MCF 10A (cell line): Measurements from ENCODE around the gene GPAT2. TPM values are rescaled to one million over a fixed set of nuclear protein-coding genes. Genes with fewer than 3 reads are reported as not detected.
A peak's percentile ranks its signal among the peaks of the same experiment; 100 is the strongest.
"Not testable (repeated sequence)": the region's sequence is repeated elsewhere in the genome, so short reads cannot be mapped to it uniquely, and the experiment has no call there.

Experiments
- BruUV-seq: library from RNA; stranded (reverse); fragments of 400-500 nt; replicated peaks from 2 replicates; lab custom pipeline; 2021; lab: Mats Ljungman, UMichigan
- CTCF ChIA-PET: fragments of 300-600 bp; sonication (Branson Sonifier 250); formaldehyde crosslinking; extraction: SDS; loops from one replicate; lab custom pipeline; 2021; ENCODE audit warnings: antibody characterized with exemption, inconsistent platforms; lab: Yijun Ruan, JAX
- POLR2A ChIA-PET: fragments of 300-600, 350-650 bp; sonication (Branson Sonifier 250); formaldehyde crosslinking; extraction: SDS; loops from one replicate; lab custom pipeline; 2020; ENCODE audit warnings: antibody characterized with exemption, inconsistent platforms; lab: Yijun Ruan, JAX
- DNase-seq: peaks from one replicate; pipeline ENCODE4 v3.0.0-alpha.2; 2018; ENCODE audit not compliant: unreplicated experiment
- H3K27ac Mint-ChIP-seq: one replicate; pipeline ENCODE4 v1.8.0; 2022; ENCODE audit warnings: mild to moderate bottlenecking, low read depth, mixed read lengths; ENCODE audit not compliant: unreplicated experiment
- H3K27me3 Mint-ChIP-seq: one replicate; pipeline ENCODE4 v1.8.0; 2022; ENCODE audit warnings: mixed read lengths; ENCODE audit not compliant: insufficient read depth, unreplicated experiment
- H3K36me3 Mint-ChIP-seq: one replicate; pipeline ENCODE4 v1.8.0; 2022; ENCODE audit warnings: mild to moderate bottlenecking, moderate library complexity, mixed read lengths; ENCODE audit not compliant: insufficient read depth, unreplicated experiment
- H3K4me1 Mint-ChIP-seq: one replicate; pipeline ENCODE4 v1.8.0; 2022; ENCODE audit warnings: mixed read lengths; ENCODE audit not compliant: insufficient read depth, unreplicated experiment
- H3K4me3 Mint-ChIP-seq: one replicate; pipeline ENCODE4 v1.8.0; 2022; ENCODE audit warnings: mild to moderate bottlenecking, moderate library complexity, mixed read lengths; ENCODE audit not compliant: unreplicated experiment
- H3K9me3 Mint-ChIP-seq: one replicate; pipeline ENCODE4 v1.8.0; 2022; ENCODE audit warnings: mixed read lengths; ENCODE audit not compliant: unreplicated experiment
- CTCF ChIP-seq: fragments of 200-600 bp; IDR thresholded peaks from one replicate; pipeline ENCODE4 v1.8.0; 2022; ENCODE audit warnings: antibody characterized with exemption, mild to moderate bottlenecking; ENCODE audit not compliant: unreplicated experiment
- intact Hi-C: fragments of 100-400 bp; cut with micrococcal nuclease; formaldehyde crosslinking; loops from 2 replicates; pipeline ENCODE4 v1.14.1; 2022
- total RNA-seq: library from RNA; stranded (reverse); gene quantifications from 2 replicates; pipeline ENCODE4 v1.2.3, GENCODE V29; 2022

GPAT2 gene
- total RNA-seq, 1 experiment from 2014 or later = not detected

- TF ChIP-seq CTCF = no peak
- Mint-ChIP-seq H3K9me3 (peaks cover 12% of the 10 kb centered on the region), H3K4me3 (no peak overlapping the region), H3K4me1 (peaks cover under 1% of the 10 kb centered on the region), H3K27me3 (no peaks in the 10 kb centered on the region), H3K27ac (no peak overlapping the region), H3K36me3 (no peaks in the 10 kb centered on the region)
- no TSS peak for BruUV-seq
- POLR2A ChIA-PET = no interaction called here
- intact Hi-C loops = no loop called here
- CTCF ChIA-PET = interaction anchor here (0.9 to 1.2 kb wide), 2 partner anchors 10 to 65 kb away, joined by 3 to 5 read pairs; partner anchors contain the start of gene ASTL
- no peak for DNase-seq
Observed at GRCh38 chr2:96073170-96073775, 38.6 kb upstream of the GPAT2 start.

DNA sequence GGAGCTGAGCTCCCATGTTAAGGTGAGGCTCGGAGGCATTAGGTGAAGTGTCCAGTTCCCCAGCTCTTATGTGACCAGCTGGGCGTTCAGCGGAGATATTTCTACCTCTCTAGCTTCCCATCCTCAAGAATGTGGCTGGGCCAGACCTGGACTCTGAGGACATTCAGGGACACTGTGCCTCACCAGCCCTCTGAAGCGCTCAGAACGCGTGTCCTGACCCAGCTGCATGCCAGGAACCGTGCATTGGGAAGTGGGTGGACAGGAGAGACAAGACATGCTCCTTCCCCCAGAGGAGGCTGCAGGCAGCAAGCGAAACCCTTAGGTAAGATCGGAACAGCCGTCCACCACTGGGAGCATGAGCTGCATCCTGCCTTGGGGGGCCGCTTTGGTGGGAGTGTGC, 38.0 kb upstream of the GPAT2 start:
- POLR2A ChIA-PET = no interaction called here
- BruUV-seq = no TSS peak
- TF ChIP-seq CTCF = no peak
- Mint-ChIP-seq H3K36me3 (no peaks in the 10 kb centered on the region), H3K4me3 (no peak overlapping the region), H3K27ac (no peak overlapping the region), H3K9me3 (peaks cover 12% of the 10 kb centered on the region), H3K27me3 (no peaks in the 10 kb centered on the region), H3K4me1 (peaks cover 6% of the 10 kb centered on the region)
- CTCF ChIA-PET = interaction anchor here (0.9 to 1.2 kb wide), 2 partner anchors 10 to 66 kb away, joined by 3 to 5 read pairs; partner anchors contain the start of gene ASTL
- no peak for DNase-seq
- intact Hi-C loops = no loop called here

- H3K9me3 Mint-ChIP-seq = peaks cover 12% of the 10 kb centered on the region
- H3K36me3 Mint-ChIP-seq, H3K4me3 Mint-ChIP-seq, H3K27ac Mint-ChIP-seq, POLR2A ChIA-PET, H3K27me3 Mint-ChIP-seq, DNase-seq, BruUV-seq, intact Hi-C loops, H3K4me1 Mint-ChIP-seq: not testable (repeated sequence)
- CTCF ChIA-PET = interaction anchor here (1.2 kb wide), 1 partner anchor 67 kb away, joined by 5 read pairs; the partner anchor contains the start of gene ASTL
Observed at GRCh38 chr2:96071977-96072491, 37.3 kb upstream of the GPAT2 start.

DNA sequence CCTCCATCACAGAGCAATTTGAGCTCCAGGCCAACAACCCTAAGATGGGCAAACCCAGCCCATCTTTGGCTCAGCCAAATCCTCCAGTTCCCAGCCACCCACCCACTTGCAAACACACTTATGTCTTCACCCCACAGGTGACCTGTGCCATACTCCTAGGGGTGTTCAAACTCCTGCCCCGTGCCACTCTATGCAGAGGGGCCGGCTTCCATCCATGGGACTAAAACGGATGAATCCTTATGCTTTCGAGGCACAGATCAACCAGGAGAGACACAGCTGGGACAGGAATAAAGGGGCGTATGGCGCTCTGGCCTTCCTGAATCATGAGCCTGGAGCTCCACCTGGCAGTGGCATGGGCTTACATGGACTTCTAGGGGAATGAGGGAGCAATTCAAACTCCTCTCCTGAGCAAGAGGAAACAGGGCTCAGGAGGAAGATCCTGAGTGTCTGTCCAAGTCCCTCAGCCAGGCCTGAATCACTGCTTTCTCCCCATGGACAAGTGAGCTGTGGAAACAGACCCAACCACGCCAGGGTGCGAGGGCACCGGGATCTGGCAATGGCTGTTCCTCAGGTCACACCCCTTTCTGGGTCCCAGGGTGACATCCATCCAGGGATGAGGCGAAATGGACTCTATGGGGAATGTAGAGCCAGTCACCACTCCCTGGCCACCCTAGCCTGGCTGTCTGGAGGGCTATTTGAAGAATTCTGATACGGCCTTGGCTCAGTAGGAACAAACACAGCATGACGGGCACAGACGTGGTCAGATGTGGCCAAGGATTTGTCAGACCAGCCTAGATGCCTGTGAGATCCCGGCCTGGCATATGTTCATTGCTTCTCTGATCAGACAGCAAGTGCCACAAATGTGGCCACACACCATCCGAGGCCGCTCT, 36.6 kb upstream of the GPAT2 start:
- H3K27me3 Mint-ChIP-seq, H3K4me1 Mint-ChIP-seq, H3K27ac Mint-ChIP-seq, H3K4me3 Mint-ChIP-seq, POLR2A ChIA-PET, BruUV-seq, DNase-seq, H3K36me3 Mint-ChIP-seq, intact Hi-C loops: not testable (repeated sequence)
- H3K9me3 Mint-ChIP-seq = peaks cover 12% of the 10 kb centered on the region
- CTCF ChIA-PET = interaction anchor here (1.5 kb wide), 1 partner anchor 49 kb away, joined by 3 read pairs; no protein-coding TSS in a partner anchor

- H3K4me3 Mint-ChIP-seq, BruUV-seq, H3K27me3 Mint-ChIP-seq, H3K4me1 Mint-ChIP-seq, POLR2A ChIA-PET, H3K9me3 Mint-ChIP-seq, H3K27ac Mint-ChIP-seq, intact Hi-C loops, H3K36me3 Mint-ChIP-seq, DNase-seq: not testable (repeated sequence)
- CTCF ChIA-PET = interaction anchor here (1.5 kb wide), 1 partner anchor 48 kb away, joined by 3 read pairs; no protein-coding TSS in a partner anchor
Observed at GRCh38 chr2:96070351-96070750, 35.6 kb upstream of the GPAT2 start.

- H3K27me3 Mint-ChIP-seq, POLR2A ChIA-PET, H3K36me3 Mint-ChIP-seq, H3K4me1 Mint-ChIP-seq, BruUV-seq, DNase-seq, H3K4me3 Mint-ChIP-seq, H3K27ac Mint-ChIP-seq, H3K9me3 Mint-ChIP-seq: not testable (repeated sequence)
- CTCF ChIA-PET = interaction anchor here (1.5 kb wide), 1 partner anchor 47 kb away, joined by 3 read pairs; no protein-coding TSS in a partner anchor
- intact Hi-C loops = loop anchor here (10.0 kb wide), 1 partner anchor 195 kb away; the partner anchor contains the start of genes CIAO1 and TMEM127
Observed at GRCh38 chr2:96069878-96070277, 35.2 kb upstream of the GPAT2 start.

DNA sequence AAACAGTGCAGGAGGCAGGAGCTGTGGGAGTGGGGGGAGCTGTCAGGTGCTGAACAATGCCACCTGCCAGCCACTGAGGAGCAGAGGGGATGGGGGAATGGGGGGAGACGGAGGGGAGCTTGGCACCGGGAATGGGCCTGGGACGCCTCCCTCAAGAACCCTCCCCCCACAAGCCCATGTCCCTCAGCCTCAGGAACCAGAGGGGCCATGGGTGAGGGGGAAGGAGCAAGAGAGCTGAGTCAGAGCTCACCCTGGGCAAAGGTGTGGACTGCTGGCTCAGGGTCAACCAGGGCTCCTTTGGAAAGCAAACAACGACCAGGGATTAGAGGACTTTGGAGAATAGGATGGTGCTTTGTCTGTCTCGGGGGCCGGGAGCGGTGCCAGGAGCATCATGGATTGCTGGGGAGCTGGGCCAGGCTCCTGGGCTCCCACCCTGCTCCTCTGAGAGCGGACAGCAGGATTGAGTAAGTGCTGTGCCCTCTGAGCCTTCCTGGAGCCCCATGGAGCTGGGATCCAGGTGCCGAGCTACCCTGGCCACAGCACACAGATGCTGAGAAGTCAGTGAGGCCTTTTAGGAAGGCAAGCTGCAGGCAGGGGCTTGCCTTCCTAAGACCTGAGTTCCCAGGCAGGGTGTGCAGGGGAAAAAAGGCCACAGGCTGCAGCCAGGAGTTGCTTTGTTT, 33.3 kb upstream of the GPAT2 start:
- BruUV-seq, H3K36me3 Mint-ChIP-seq, H3K4me3 Mint-ChIP-seq, H3K4me1 Mint-ChIP-seq, POLR2A ChIA-PET, H3K27me3 Mint-ChIP-seq, H3K27ac Mint-ChIP-seq, H3K9me3 Mint-ChIP-seq: not testable (repeated sequence)
- intact Hi-C loops = loop anchor here (10.0 kb wide), 1 partner anchor 197 kb away; the partner anchor contains the start of genes CIAO1 and TMEM127
- CTCF ChIA-PET = interaction anchor here (0.6 to 1.2 kb wide), 4 partner anchors 236 to 1632 kb away, joined by 3 to 5 read pairs (median 4); partner anchors contain the start of gene COX5B
- DNase-seq = peak; percentile 62
